ENCODE measurements around the gene ECE2. TPM values are rescaled to one million over a fixed set of nuclear protein-coding genes. Genes with fewer than 3 reads are reported as not detected.

The ECE2 gene
- total and polyA plus RNA-seq, 2 experiments from 2014 or later, result not detected

DNA sequence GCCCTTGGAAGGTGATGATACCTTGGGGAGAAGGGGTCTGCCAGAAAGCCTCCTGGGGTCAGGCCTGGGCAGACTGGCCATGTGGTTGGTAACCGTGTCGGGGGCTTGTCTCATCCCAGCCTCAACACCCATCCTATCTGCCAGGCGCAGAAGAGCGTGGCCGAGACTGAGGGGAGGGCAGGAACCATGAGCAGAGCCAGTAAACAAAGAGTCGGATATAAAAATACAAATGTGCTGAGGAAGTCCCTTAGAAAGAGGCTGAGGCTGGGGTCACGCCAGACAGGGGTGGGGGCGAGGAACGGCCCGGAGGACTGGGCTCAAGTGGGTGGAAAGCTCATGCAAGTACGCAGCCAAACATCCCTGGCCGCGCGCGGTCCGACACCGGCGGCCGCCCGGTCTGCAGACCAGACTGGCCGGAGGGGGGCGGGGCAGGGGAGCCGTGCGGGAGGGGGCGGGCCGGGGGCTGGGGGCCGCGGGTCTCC is 16.4 kb upstream of the ECE2 start:
- Histone ChIP-seq H3K27me3 (peaks cover 49% of the 10 kb centered on the region), H3K4me1 (ENCODE audit: insufficient read depth) (peaks cover 19% of the 10 kb centered on the region), H3K36me3 (replicated peaks; ENCODE audit: insufficient read depth, low read depth) (no peaks in the 10 kb centered on the region), H3K9me3 (ENCODE audit: low read depth) (no peaks in the 10 kb centered on the region), H2AFZ (no peak overlapping the region), H3K4me2 (peak overlapping the region; percentile 97), H3K4me3 (no peak overlapping the region), H3K79me2 (no peaks in the 10 kb centered on the region), H3K9me2 (replicated peaks; ENCODE audit: insufficient read depth) (no peaks in the 10 kb centered on the region), H3K27ac (no peak overlapping the region), H4K20me1 (ENCODE audit: insufficient read depth, poor library complexity, severe bottlenecking) (no peaks in the 10 kb centered on the region)
- DNase-seq (ENCODE audit: low spot score), result no peak
- no peak for TF ChIP-seq EZH2phosphoT487 (IDR thresholded peaks at IDR 0.05; ENCODE audit: low read depth, severe bottlenecking, unreplicated experiment)
- no peak for TF ChIP-seq EZH2 (IDR thresholded peaks at IDR 0.05; ENCODE audit: borderline replicate concordance)
- TF ChIP-seq, protein P1, sequence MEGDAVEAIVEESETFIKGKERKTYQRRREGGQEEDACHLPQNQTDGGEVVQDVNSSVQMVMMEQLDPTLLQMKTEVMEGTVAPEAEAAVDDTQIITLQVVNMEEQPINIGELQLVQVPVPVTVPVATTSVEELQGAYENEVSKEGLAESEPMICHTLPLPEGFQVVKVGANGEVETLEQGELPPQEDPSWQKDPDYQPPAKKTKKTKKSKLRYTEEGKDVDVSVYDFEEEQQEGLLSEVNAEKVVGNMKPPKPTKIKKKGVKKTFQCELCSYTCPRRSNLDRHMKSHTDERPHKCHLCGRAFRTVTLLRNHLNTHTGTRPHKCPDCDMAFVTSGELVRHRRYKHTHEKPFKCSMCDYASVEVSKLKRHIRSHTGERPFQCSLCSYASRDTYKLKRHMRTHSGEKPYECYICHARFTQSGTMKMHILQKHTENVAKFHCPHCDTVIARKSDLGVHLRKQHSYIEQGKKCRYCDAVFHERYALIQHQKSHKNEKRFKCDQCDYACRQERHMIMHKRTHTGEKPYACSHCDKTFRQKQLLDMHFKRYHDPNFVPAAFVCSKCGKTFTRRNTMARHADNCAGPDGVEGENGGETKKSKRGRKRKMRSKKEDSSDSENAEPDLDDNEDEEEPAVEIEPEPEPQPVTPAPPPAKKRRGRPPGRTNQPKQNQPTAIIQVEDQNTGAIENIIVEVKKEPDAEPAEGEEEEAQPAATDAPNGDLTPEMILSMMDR (IDR thresholded peaks at IDR 0.05; ENCODE audit: poor library complexity), result no peak
- WGBS (ENCODE audit: low lambda C conversion rate, missing lambda C conversion rate), result 28% methylated on average over 17 of the region's 28 CpGs

- H3K4me3 ChIP-seq, result no peak overlapping the region
These were observed 15.7 kb upstream of the ECE2 start for GRCh38 chr3:184259878-184260723.

DNA sequence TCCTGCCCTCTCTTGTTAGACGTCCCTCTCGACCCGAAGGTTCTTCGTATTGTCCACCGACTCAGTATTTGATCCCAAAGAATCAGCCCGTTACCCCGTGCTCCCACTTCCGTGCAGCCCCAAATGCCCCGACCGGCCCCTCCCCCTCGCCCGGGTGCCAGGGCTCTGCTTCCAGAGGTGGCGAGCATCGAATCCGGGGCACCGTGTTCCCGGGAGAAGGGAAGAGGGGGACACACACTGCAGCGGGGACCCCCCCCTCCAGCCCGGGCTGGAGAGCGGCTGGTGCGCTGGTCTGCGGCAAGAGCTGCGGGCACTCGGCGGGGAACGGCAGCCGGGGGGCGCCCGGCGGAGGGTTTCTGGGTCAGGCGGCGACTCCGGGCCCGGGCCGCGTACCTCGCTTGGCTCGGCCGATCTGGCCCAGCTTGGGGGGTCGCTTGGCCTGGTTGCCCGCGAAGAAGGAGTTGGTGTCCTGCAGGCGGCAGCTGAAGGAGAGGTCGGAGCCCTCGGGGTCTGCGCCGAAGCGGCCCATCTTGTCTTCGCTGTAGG is 15.0 kb upstream of the ECE2 start:
- H3K9me2 ChIP-seq (replicated peaks; ENCODE audit: insufficient read depth), result no peaks in the 10 kb centered on the region
- H4K20me1 ChIP-seq (ENCODE audit: insufficient read depth, poor library complexity, severe bottlenecking), result no peaks in the 10 kb centered on the region
- H3K79me2 ChIP-seq, result no peaks in the 10 kb centered on the region
- H3K27ac ChIP-seq, result no peak overlapping the region
- peaks cover 19% of the 10 kb centered on the region for H3K4me1 ChIP-seq (ENCODE audit: insufficient read depth)
- no peaks in the 10 kb centered on the region for H3K36me3 ChIP-seq (replicated peaks; ENCODE audit: insufficient read depth, low read depth)
- H3K9me3 ChIP-seq (ENCODE audit: low read depth), result no peaks in the 10 kb centered on the region
- peak overlapping the region; percentile 20 for H3K4me3 ChIP-seq
- peaks cover 58% of the 10 kb centered on the region for H3K27me3 ChIP-seq
- peak; percentile 95 for TF ChIP-seq EZH2 (IDR thresholded peaks at IDR 0.05; ENCODE audit: borderline replicate concordance)
- TF ChIP-seq, protein P1 (IDR thresholded peaks at IDR 0.05; ENCODE audit: poor library complexity), result no peak
- TF ChIP-seq EZH2phosphoT487 (IDR thresholded peaks at IDR 0.05; ENCODE audit: low read depth, severe bottlenecking, unreplicated experiment), result peak; percentile 58
- no peak overlapping the region for H2AFZ ChIP-seq
- WGBS (ENCODE audit: low lambda C conversion rate, missing lambda C conversion rate), result 1% methylated on average over 41 of the region's 49 CpGs
- H3K4me2 ChIP-seq, result peak overlapping the region; percentile 97
- DNase-seq (ENCODE audit: low spot score), result no peak

More at GRCh38 chr3:184259878-184260723, 15.7 kb upstream of the ECE2 start:
- 9% methylated on average over 8 of the region's 91 CpGs for WGBS (ENCODE audit: low lambda C conversion rate, missing lambda C conversion rate)
- no peaks in the 10 kb centered on the region for H3K36me3 ChIP-seq (replicated peaks; ENCODE audit: insufficient read depth, low read depth)
- H3K4me1 ChIP-seq (ENCODE audit: insufficient read depth), result peaks cover 19% of the 10 kb centered on the region
- no peaks in the 10 kb centered on the region for H3K79me2 ChIP-seq
- TF ChIP-seq EZH2 (IDR thresholded peaks at IDR 0.05; ENCODE audit: borderline replicate concordance) (no peak), EZH2phosphoT487 (IDR thresholded peaks at IDR 0.05; ENCODE audit: low read depth, severe bottlenecking, unreplicated experiment) (no peak)
- TF ChIP-seq, protein P1 (IDR thresholded peaks at IDR 0.05; ENCODE audit: poor library complexity), result no peak
- peak overlapping the region; percentile 97 for H3K4me2 ChIP-seq
- DNase-seq (ENCODE audit: low spot score), result peak; percentile 80
- H4K20me1 ChIP-seq (ENCODE audit: insufficient read depth, poor library complexity, severe bottlenecking), result no peaks in the 10 kb centered on the region
- no peak overlapping the region for H3K27ac ChIP-seq
- peaks cover 56% of the 10 kb centered on the region for H3K27me3 ChIP-seq
- H3K9me3 ChIP-seq (ENCODE audit: low read depth), result no peaks in the 10 kb centered on the region
- no peaks in the 10 kb centered on the region for H3K9me2 ChIP-seq (replicated peaks; ENCODE audit: insufficient read depth)
- no peak overlapping the region for H2AFZ ChIP-seq

All from hepatocyte (in vitro differentiated cells).